AG09309 (cell line): ENCODE data around the gene ZNF608.

ENCODE experiments used
- DNase-seq: peaks from one replicate; pipeline ENCODE4 v3.0.0-alpha.2; 2010; ENCODE audit warnings: low read depth
- H3K4me3 ChIP-seq: 2 replicates; pipeline ENCODE4 v1.5.1; 2011; ENCODE audit warnings: mild to moderate bottlenecking, low read depth, low read length, moderate library complexity; ENCODE audit not compliant: control insufficient read depth
- CTCF ChIP-seq: IDR thresholded peaks from 2 replicates; pipeline ENCODE4 v1.5.1; 2011; ENCODE audit warnings: mild to moderate bottlenecking, low read depth, low read length, inconsistent platforms; ENCODE audit not compliant: insufficient read depth, control insufficient read depth; ENCODE audit errors: missing control alignments

The ZNF608 gene

GRCh38 chr5:124737651-124738050, 8.8 kb downstream of the ZNF608 start:
- TF ChIP-seq CTCF = no peak
- no peak for DNase-seq
- no peak overlapping the region for H3K4me3 ChIP-seq

- no peak overlapping the region for H3K4me3 ChIP-seq
- no peak for DNase-seq
- no peak for TF ChIP-seq CTCF
These were observed 9.6 kb downstream of the ZNF608 start for GRCh38 chr5:124736805-124737188.

- TF ChIP-seq CTCF = no peak
- no peak overlapping the region for H3K4me3 ChIP-seq
- DNase-seq = peak; percentile 89
These were observed 10.2 kb downstream of the ZNF608 start for GRCh38 chr5:124736082-124736804.

GRCh38 chr5:124735169-124735858, 11.1 kb downstream of the ZNF608 start:
- H3K4me3 ChIP-seq = peak overlapping the region; percentile 14
- TF ChIP-seq CTCF = no peak
- peak; percentile 89 for DNase-seq

GRCh38 chr5:124734574-124735168, 11.8 kb downstream of the ZNF608 start:
- no peak for TF ChIP-seq CTCF
- DNase-seq = no peak
- no peak overlapping the region for H3K4me3 ChIP-seq

- H3K4me3 ChIP-seq = no peak overlapping the region
- DNase-seq = no peak
- TF ChIP-seq CTCF = no peak
These were observed 13.1 kb downstream of the ZNF608 start for GRCh38 chr5:124733329-124733650.
